ENCODE data around the gene RPL22. TPM values are rescaled to one million over a fixed set of nuclear protein-coding genes. Genes with fewer than 3 reads are reported as not detected.

Gene RPL22
- total RNA-seq, 1 donor from 2014 or later, result 414 TPM

DNA sequence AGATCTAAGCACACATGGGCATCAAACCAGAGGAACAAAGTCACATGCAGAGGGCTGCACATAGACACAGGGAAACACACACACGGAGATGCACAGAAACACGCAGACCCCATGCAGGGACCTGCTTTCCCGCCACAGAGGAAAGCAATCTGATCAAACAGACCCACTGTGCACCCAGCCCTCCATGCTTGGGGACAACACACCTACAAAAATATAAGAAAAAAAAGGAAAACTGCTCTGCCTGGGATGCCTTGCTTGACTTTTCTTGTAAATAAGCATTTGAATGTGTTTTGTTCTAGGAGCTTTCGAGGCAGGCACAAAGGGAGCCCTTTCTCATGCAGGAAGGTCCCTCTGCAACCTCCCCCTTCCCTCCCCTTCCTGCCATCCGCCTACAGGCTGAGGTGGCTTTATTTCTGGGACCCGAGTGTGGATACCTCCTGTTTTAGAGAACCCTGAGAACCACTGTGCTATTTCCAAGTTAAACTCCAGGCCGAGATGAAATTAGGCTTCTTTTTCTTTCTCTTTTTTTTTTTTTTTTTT lies 39.9 kb upstream of the RPL22 start:
- peaks cover 41% of the 10 kb centered on the region for H3K27me3 Mint-ChIP-seq
- TF ChIP-seq, protein P1, sequence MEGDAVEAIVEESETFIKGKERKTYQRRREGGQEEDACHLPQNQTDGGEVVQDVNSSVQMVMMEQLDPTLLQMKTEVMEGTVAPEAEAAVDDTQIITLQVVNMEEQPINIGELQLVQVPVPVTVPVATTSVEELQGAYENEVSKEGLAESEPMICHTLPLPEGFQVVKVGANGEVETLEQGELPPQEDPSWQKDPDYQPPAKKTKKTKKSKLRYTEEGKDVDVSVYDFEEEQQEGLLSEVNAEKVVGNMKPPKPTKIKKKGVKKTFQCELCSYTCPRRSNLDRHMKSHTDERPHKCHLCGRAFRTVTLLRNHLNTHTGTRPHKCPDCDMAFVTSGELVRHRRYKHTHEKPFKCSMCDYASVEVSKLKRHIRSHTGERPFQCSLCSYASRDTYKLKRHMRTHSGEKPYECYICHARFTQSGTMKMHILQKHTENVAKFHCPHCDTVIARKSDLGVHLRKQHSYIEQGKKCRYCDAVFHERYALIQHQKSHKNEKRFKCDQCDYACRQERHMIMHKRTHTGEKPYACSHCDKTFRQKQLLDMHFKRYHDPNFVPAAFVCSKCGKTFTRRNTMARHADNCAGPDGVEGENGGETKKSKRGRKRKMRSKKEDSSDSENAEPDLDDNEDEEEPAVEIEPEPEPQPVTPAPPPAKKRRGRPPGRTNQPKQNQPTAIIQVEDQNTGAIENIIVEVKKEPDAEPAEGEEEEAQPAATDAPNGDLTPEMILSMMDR (IDR thresholded peaks at IDR 0.05; ENCODE audit: unreplicated experiment), result no peak
- H3K36me3 Mint-ChIP-seq (ENCODE audit: insufficient read depth), result no peaks in the 10 kb centered on the region
- DNase-seq (ENCODE audit: low spot score, unreplicated experiment), result no peak
- H3K9me3 Mint-ChIP-seq (ENCODE audit: low read depth), result no peaks in the 10 kb centered on the region
- no peak overlapping the region for H3K4me3 Mint-ChIP-seq (ENCODE audit: low read depth)
- peaks cover 16% of the 10 kb centered on the region for H3K4me1 Mint-ChIP-seq (ENCODE audit: low read depth)
- H3K27ac Mint-ChIP-seq, result peak overlapping the region; percentile 56

- Mint-ChIP-seq H3K36me3 (ENCODE audit: insufficient read depth) (peaks cover 4% of the 10 kb centered on the region), H3K27me3 (peaks cover 29% of the 10 kb centered on the region), H3K27ac (no peak overlapping the region), H3K9me3 (ENCODE audit: low read depth) (no peaks in the 10 kb centered on the region), H3K4me3 (ENCODE audit: low read depth) (peak overlapping the region; percentile 59), H3K4me1 (ENCODE audit: low read depth) (peaks cover 18% of the 10 kb centered on the region)
- TF ChIP-seq, protein P1 (IDR thresholded peaks at IDR 0.05; ENCODE audit: unreplicated experiment), result no peak
- no peak for DNase-seq (ENCODE audit: low spot score, unreplicated experiment)
Observed at GRCh38 chr1:6237093-6237492, 37.7 kb upstream of the RPL22 start.

DNA sequence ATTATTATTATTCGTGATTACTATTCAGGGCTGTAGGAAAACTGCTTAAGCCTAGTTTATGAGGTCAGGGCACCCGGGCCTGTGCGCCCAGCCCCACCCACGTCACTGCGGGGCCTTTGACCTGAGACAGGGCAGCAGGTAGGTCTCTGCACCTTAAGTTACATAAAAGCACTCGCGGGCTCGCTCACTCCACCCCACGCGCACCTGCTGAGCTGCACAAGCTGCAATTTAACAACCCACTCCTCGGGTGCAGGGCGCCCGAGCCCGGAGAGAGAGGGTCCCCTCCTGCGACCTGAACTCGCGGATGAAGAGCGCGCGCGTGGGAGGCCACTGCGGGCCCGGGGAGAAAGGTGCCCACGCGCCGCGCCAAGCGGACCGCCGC lies 35.9 kb upstream of the RPL22 start:
- Mint-ChIP-seq H3K27me3 (peaks cover 15% of the 10 kb centered on the region), H3K4me3 (ENCODE audit: low read depth) (peak overlapping the region; percentile 89), H3K9me3 (ENCODE audit: low read depth) (no peaks in the 10 kb centered on the region), H3K4me1 (ENCODE audit: low read depth) (peaks cover 10% of the 10 kb centered on the region), H3K27ac (peak overlapping the region; percentile 91), H3K36me3 (ENCODE audit: insufficient read depth) (peaks cover 4% of the 10 kb centered on the region)
- TF ChIP-seq, protein P1 (IDR thresholded peaks at IDR 0.05; ENCODE audit: unreplicated experiment), result no peak
- no peak for DNase-seq (ENCODE audit: low spot score, unreplicated experiment)

DNA sequence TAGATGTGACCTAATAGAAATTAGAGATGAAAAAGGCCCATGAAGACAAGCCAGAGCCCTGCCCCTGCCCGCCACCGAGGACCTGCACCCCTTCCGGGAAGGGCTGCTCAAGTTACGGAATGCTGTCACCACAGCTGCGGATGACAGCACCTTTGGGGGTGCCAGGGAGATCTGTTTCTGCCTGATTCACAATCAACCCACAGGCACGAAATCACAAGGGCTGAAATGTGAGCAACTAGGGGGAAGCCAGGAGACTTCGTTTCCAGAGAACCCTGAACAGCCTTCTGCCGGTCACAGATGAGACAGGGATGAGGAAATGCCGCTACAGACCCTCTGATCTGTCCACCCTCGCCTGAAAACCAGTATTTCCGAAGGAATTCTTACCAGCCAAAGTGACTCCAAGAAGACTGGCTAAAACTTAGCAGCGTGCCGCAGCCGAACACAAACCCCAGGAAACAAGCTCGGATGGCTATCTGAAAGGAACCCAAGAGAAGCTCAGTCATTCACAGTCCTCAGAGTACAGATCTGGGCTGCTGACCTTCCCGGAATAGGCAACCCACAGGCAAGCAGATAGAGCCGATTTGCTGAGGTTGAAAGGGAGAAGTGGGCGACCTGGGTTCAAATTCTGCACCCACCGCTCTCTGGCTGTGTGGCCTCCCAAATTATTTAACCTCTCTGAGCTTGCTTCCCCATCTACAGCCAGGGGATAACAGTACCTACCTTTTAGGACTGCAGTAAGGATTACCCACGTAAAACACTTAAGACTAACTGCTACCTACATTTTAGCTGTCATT lies 35.3 kb upstream of the RPL22 start:
- H3K36me3 Mint-ChIP-seq (ENCODE audit: insufficient read depth), result peaks cover 4% of the 10 kb centered on the region
- no peaks in the 10 kb centered on the region for H3K9me3 Mint-ChIP-seq (ENCODE audit: low read depth)
- TF ChIP-seq, protein P1 (IDR thresholded peaks at IDR 0.05; ENCODE audit: unreplicated experiment), result no peak
- no peak for DNase-seq (ENCODE audit: low spot score, unreplicated experiment)
- peaks cover 10% of the 10 kb centered on the region for H3K27me3 Mint-ChIP-seq
- H3K27ac Mint-ChIP-seq, result peak overlapping the region; percentile 91
- peaks cover 7% of the 10 kb centered on the region for H3K4me1 Mint-ChIP-seq (ENCODE audit: low read depth)
- H3K4me3 Mint-ChIP-seq (ENCODE audit: low read depth), result peak overlapping the region; percentile 89

DNA sequence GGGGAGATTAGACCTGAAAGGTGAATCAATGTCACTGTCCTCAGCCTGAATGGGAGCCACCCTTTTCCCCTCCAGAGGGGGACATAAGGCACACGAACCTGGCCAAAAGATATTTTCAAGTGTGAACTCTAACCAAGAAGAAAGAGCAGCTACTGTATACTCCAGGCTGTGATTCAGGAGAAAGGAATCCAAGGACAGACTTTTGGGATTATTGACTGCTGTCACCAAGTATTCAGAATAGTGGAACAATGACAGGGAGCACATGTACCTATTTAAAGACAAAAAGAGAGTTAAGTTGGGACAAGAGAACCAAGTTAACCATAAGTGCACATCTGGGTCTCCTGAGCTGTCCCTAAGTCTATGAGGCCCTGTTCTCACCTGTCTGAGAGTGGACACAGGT lies 34.0 kb upstream of the RPL22 start:
- Mint-ChIP-seq H3K4me3 (ENCODE audit: low read depth) (no peak overlapping the region), H3K36me3 (ENCODE audit: insufficient read depth) (peaks cover 4% of the 10 kb centered on the region)
- TF ChIP-seq, protein P1 (IDR thresholded peaks at IDR 0.05; ENCODE audit: unreplicated experiment), result no peak

More for the DNA sequence above, 34.0 kb upstream of the RPL22 start:
- Mint-ChIP-seq H3K9me3 (ENCODE audit: low read depth) (no peaks in the 10 kb centered on the region), H3K27me3 (no peaks in the 10 kb centered on the region), H3K27ac (no peak overlapping the region), H3K4me1 (ENCODE audit: low read depth) (peaks cover 5% of the 10 kb centered on the region)
- DNase-seq (ENCODE audit: low spot score, unreplicated experiment), result no peak
